Prostate gland (tissue), 2 donors: ENCODE measurements around the gene COX10. TPM values are rescaled to one million over a fixed set of nuclear protein-coding genes. Genes with fewer than 3 reads are reported as not detected.

Experiments
- DNase-seq: peaks from one replicate; pipeline ENCODE4 v3.0.0-alpha.2; 2019; ENCODE audit warnings: low spot score
- H3K27ac ChIP-seq, 2 donors: fragments of 200-600 bp; sonication (generic); 2 replicates each; pipeline ENCODE4 v1.5.1; 2017 to 2019
- H3K27me3 ChIP-seq: fragments of 200-600 bp; sonication (generic); replicated peaks from 2 replicates; pipeline ENCODE4 v1.5.1; 2019; ENCODE audit not compliant: insufficient read depth
- H3K36me3 ChIP-seq, 2 donors: fragments of 200-600 bp; sonication (generic); 1 replicate in 1 of 2; 2 replicates in 1 of 2; pipeline versions ENCODE4 v1.5.1 to v1.8.1; 2017 to 2019
- H3K4me1 ChIP-seq: fragments of 200-600 bp; sonication (generic); replicated peaks from 2 replicates; pipeline ENCODE4 v1.5.1; 2019
- H3K4me3 ChIP-seq, 2 donors: fragments of 200-600 bp; sonication (generic); 2 replicates each; pipeline ENCODE4 v1.5.1; 2017 to 2019
- H3K9me3 ChIP-seq: fragments of 200-600 bp; sonication (generic); 2 replicates; pipeline ENCODE4 v1.5.1; 2017
- POLR2A ChIP-seq: fragments of 450-650 bp; IDR thresholded peaks from one replicate; pipeline ENCODE4 v1.6.1; 2016; ENCODE audit warnings: antibody characterized with exemption, mild to moderate bottlenecking
- POLR2AphosphoS5 ChIP-seq: sonication (generic); formaldehyde crosslinking; IDR thresholded peaks from one replicate; pipeline ENCODE4 v1.6.1; 2017; ENCODE audit warnings: antibody characterized with exemption
- WGBS: methylation state at CpG from one replicate; pipeline ENCODE4 v1.1.5; 2018; 5-methylcytosine and 5-hydroxymethylcytosine counted together
- intact Hi-C: fragments of 100-400 bp; cut with DNase I; formaldehyde crosslinking; loops from one replicate; pipeline ENCODE4 v1.14.2; 2022
- total RNA-seq, 2 donors: library from RNA; depleted of rRNA; stranded (reverse); fragments of >200 nt; gene quantifications; one replicate each; pipeline ENCODE4 v1.1.0, GENCODE V29; 2016
- TF ChIP-seq, protein P1 (sequence below), 4 experiments: fragments of 200-600 bp in 2 of 4; fragments of 450-650 bp in 2 of 4; sonication (generic) in 2 of 4; IDR thresholded peaks; 1 replicate in 3 of 4; 2 replicates in 1 of 4; pipeline ENCODE4 v1.5.1; 2016 to 2019; ENCODE audit warnings: antibody characterized with exemption in 4 of 4, mild to moderate bottlenecking in 2 of 4, moderate library complexity in 2 of 4

COX10 gene
- total RNA-seq, 2 donors from 2014 or later: 16.5 to 35.1 TPM

DNA sequence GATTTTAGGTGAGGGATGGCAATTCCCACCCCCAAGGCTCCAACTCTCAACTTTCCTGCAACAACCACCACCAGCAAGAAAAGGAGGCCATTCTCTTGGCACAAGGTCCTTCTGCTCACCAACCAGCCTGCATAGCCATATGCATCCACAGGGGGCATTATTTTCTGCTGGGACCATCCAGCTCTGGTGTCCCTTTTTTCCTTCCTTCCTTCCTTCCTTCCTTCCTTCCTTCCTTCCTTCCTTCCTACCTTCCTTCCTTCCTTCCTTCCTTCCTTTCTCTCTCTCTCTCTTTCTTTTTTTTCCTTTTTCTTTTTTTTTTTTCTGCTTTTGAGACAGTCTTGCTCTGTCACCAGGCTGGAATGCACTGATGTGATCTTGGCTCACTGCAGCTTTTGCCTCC is 21.1 kb upstream of the COX10 start:
- no peak overlapping the region for H3K27ac ChIP-seq
- TF ChIP-seq POLR2AphosphoS5: no peak
- H3K9me3 ChIP-seq: no peaks in the 10 kb centered on the region
- intact Hi-C loops: no loop called here
- no peaks in the 10 kb centered on the region for H3K4me1 ChIP-seq
- no peaks in the 10 kb centered on the region for H3K36me3 ChIP-seq
- no peak overlapping the region for H3K4me3 ChIP-seq
- no peaks in the 10 kb centered on the region for H3K27me3 ChIP-seq
- no peak for DNase-seq

DNA sequence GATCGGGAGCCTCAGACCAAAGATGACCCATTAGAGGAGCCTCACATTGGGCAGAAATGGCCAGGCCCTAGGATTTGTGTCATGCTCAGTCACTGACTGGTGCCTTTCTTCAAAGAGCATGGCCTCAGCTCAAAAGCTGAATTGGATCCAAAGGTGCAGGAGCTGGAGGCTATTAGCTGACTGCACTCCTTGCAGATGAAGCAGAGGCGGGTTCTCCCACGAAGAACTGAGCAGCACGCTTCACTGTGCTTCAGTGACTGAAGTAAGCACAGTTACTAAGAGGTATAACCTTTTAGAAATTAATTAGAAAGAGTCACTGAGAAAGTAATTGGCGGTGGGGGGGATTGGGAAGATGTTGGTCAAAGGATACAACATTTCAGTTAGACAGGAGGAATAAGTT is 18.7 kb upstream of the COX10 start:
- WGBS: 98% methylated on average over 5 of the region's 5 CpGs
- Histone ChIP-seq H3K27ac (no peak overlapping the region), H3K36me3 (no peaks in the 10 kb centered on the region), H3K9me3 (no peaks in the 10 kb centered on the region), H3K4me1 (no peaks in the 10 kb centered on the region), H3K4me3 (no peak overlapping the region), H3K27me3 (no peaks in the 10 kb centered on the region)
- intact Hi-C loops: no loop called here
- no peak for TF ChIP-seq POLR2AphosphoS5
- no peak for TF ChIP-seq POLR2A
- TF ChIP-seq, protein P1, sequence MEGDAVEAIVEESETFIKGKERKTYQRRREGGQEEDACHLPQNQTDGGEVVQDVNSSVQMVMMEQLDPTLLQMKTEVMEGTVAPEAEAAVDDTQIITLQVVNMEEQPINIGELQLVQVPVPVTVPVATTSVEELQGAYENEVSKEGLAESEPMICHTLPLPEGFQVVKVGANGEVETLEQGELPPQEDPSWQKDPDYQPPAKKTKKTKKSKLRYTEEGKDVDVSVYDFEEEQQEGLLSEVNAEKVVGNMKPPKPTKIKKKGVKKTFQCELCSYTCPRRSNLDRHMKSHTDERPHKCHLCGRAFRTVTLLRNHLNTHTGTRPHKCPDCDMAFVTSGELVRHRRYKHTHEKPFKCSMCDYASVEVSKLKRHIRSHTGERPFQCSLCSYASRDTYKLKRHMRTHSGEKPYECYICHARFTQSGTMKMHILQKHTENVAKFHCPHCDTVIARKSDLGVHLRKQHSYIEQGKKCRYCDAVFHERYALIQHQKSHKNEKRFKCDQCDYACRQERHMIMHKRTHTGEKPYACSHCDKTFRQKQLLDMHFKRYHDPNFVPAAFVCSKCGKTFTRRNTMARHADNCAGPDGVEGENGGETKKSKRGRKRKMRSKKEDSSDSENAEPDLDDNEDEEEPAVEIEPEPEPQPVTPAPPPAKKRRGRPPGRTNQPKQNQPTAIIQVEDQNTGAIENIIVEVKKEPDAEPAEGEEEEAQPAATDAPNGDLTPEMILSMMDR (IDR thresholded peaks at IDR 0.05): no peak
- no peak for DNase-seq

DNA sequence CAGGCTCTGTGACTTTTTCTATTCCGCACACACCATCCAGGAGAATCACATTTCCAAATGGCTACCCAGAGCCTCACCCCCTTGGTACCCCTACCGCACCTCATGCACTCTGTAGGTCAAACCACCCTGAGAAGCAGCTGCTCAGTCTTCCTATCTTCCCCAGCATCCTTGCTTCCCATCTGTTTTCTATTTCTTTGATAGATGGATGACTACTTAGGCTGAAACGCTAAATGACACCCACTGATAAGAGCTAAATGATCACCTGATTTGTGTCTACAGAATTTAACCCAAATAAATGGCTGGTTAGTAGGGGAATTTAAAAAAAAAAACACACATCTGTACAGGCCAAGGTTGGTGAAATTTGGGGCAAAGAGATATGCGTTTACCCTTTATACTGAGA is 17.6 kb upstream of the COX10 start:
- intact Hi-C loops: no loop called here
- H3K27ac ChIP-seq: no peak overlapping the region
- WGBS: 95% methylated on average over 4 of the region's 4 CpGs
- H3K36me3 ChIP-seq: no peaks in the 10 kb centered on the region
- H3K4me3 ChIP-seq: no peak overlapping the region
- no peak for DNase-seq
- H3K27me3 ChIP-seq: no peaks in the 10 kb centered on the region
- no peaks in the 10 kb centered on the region for H3K4me1 ChIP-seq
- H3K9me3 ChIP-seq: no peaks in the 10 kb centered on the region
- TF ChIP-seq POLR2AphosphoS5 (no peak), POLR2A (no peak)

DNA sequence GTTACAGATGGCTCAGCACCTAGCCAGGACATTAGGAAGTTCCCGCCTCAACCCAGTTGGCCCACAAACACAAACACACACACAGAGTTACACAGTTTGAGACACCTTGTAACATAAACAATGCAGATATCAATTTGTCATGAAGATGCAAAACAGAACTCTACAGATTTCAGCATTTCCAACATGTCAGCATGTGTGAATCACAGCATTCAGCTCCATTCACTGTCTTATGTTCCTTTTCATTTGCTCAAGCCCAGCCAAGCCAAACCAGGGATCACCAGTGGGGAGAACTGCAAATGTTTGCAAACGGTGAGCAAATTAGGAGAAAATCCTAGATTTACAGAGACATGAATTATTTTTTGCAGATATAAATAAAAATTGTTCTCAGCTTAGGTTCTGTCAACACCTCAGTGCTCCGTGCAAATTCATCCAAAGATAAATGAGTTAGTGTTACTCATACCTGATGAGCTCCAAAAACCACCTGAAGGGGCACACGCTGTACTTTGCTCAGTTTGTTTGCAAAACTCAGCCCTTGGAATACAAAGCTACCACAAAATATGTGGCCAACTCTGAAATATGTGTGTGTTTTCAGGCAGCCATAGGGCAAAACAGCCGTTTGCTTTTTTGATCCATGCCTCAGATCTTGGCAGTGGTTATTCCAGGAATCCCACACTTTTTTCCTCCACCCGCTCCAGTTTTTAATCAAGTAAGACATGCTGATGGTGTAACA is 16.3 kb upstream of the COX10 start:
- WGBS: 31% methylated on average over 6 of the region's 6 CpGs
- Histone ChIP-seq H3K27ac (peak overlapping the region in 1 of 2 donors; percentile 1), H3K4me3 (no peak overlapping the region), H3K36me3 (no peaks in the 10 kb centered on the region), H3K27me3 (no peaks in the 10 kb centered on the region), H3K9me3 (no peaks in the 10 kb centered on the region), H3K4me1 (no peaks in the 10 kb centered on the region)
- intact Hi-C loops: no loop called here
- TF ChIP-seq POLR2A (no peak), POLR2AphosphoS5 (peak; percentile 43)
- TF ChIP-seq, protein P1 (IDR thresholded peaks at IDR 0.05): no peak
- peak; percentile 30 for DNase-seq

DNA sequence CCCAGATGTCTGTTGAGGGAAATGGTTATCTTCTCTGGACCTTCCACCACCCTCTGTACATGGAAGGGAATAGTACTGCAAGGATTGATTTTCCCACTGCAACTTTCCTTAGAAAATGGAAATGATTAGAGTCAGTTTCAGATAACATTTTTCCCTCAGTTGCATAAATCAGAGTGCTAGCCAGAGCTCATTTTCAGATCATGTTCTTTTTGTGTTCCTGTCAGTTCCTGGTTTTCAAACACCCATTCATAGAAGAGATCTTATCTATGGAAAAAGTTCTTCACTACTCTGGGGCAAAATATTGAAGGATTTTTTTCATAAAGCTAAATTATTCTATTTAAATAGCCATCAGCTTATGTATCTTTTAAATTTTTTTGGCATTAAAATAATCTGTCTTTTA is 11.7 kb upstream of the COX10 start:
- intact Hi-C loops: no loop called here
- no peaks in the 10 kb centered on the region for H3K36me3 ChIP-seq

More for the DNA sequence above, 11.7 kb upstream of the COX10 start:
- Histone ChIP-seq H3K4me1 (no peaks in the 10 kb centered on the region), H3K4me3 (no peak overlapping the region), H3K27me3 (no peaks in the 10 kb centered on the region), H3K9me3 (no peaks in the 10 kb centered on the region), H3K27ac (no peak overlapping the region)
- TF ChIP-seq POLR2A (no peak), POLR2AphosphoS5 (no peak)
- TF ChIP-seq, protein P1 (IDR thresholded peaks at IDR 0.05): no peak
- no peak for DNase-seq
